Stimulated activated CD8-positive, alpha-beta memory T cell treated with anti-CD3 and anti-CD28 coated beads, Interleukin-15, amount 100 ng/mL, for 4 hours (primary cell): ENCODE results near the gene DRC3.
A peak's percentile ranks its signal among the peaks of the same experiment; 100 is the strongest.
"Not testable (repeated sequence)": the region's sequence is repeated elsewhere in the genome, so short reads cannot be mapped to it uniquely, and the experiment has no call there.

Experiments
- DNase-seq, 2 donors: peaks; one replicate each; pipeline ENCODE4 v3.0.0-alpha.2; 2020; ENCODE audit warnings: low read depth in 2 of 2

DRC3 gene

GRCh38 chr17:17972126-17972951, at the start of gene DRC3, which contains the start of gene TOM1L2:
TSS of gene DRC3 (plus strand) at chr17:17972862. CDS start at chr17:17977599, 4,737 bp downstream.
TSS of gene TOM1L2 (minus strand) at chr17:17972400. CDS start at chr17:17972313, 87 bp downstream.
- peak; percentile 99 to 100 for DNase-seq

DNA sequence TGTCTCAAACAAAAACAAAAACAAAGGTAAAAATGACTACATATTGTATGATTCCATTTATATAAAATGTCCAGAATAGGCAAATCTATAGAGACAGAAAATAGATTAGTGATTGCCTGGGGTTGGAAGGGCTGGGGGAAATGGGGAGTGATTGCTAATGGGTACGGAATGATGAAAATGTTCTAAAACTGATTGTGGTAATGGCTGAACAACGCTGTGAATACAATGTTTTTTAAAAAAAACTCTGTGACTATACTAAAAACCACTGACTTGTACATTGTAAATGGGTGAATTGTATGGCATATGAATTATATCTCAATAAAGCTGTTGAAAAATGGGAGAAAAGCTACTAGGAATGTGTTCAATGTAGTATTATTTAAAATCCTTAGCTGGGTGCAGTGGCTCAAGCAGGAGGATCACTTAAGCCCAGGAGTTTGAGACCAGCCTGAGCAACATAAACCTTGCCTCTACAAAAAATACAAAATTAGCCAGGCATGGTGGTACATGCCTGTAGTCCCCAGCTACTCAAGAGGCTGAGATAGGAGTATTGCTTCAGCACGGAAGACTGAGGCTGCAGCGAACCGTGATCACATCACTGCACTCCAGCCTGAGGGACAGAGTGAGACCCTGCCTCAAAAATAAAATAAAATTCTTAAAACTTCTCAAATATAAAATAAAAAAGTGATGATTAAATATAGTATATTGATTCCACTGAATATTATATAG, 48.4 kb upstream of the DRC3 start:
- DNase-seq, result no peak

- DNase-seq, result no peak
These were observed 47.8 kb upstream of the DRC3 start for GRCh38 chr17:17924857-17925250.

- DNase-seq, result no peak
These were observed 46.6 kb upstream of the DRC3 start for GRCh38 chr17:17926036-17926435.

DNA sequence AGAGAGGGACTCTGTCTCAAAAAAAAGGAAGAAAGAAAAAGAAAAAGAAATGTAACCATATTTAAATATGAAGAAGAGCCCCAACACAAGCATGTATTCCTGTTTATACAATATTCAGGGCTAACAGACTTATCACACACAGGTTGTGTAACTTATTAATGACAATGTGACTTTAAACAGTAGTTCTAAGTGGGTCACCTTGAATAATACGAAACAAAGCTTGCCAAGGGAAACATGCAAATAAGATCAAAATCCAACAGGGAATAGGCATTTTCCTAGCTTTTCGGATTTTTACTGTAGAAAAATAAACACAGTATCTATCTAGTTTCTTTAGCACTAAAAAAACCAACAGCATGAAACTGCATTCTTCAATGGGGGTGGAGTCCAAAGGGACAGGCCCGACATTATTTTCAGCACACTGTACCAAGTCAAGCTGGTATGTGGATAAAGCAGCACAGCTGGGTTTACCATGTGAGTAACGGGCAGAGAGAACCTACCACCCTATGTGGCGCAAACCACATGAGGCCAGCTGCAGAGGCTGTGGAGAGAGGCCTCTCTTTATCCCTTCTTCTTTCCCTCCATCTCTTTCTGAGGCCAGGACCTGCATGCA, 45.7 kb upstream of the DRC3 start:
- no peak for DNase-seq

- no peak for DNase-seq
These were observed 44.0 kb upstream of the DRC3 start for GRCh38 chr17:17928398-17929287.

- no peak for DNase-seq
These were observed 42.8 kb upstream of the DRC3 start for GRCh38 chr17:17929655-17930380.

DNA sequence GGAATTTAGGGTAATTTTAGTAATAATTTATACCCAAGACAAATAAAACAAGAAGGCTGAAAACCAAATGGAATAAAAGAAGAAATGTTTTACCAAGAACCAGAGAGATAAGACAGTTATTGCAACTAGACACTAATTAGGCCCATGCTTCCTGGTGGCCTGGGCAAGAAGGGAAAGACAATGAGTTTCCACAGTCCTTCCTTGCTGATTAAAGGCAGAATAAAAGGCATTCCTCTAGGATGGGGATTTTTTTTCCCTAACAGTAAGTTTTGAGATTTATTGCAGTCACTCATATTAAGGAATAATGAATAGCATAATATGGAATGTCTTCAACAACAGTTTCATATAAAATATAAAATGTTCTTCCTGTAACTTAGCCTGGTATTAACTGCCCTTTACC, 42.0 kb upstream of the DRC3 start:
- no peak for DNase-seq

DNA sequence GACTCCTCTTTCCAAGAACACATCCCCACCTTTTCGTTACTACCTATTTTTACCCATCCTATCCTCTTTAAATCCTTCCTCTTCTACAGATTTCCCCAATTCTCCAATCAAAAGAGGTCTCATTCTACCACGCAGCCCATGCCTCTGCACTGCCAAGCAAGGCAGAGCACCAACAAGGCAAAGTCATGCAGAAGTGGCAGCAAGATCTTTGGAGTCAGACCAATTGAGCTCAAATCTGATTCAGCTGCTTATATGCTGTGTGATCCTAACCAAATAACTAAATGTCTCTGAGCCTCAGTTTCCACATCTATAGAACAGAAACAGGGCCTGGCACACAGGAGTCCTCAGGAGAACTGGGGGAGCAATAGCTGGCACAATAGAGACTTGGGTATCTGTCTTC, 41.5 kb upstream of the DRC3 start:
- no peak for DNase-seq

- DNase-seq, result no peak
These were observed 38.9 kb upstream of the DRC3 start for GRCh38 chr17:17933775-17934174.

DNA sequence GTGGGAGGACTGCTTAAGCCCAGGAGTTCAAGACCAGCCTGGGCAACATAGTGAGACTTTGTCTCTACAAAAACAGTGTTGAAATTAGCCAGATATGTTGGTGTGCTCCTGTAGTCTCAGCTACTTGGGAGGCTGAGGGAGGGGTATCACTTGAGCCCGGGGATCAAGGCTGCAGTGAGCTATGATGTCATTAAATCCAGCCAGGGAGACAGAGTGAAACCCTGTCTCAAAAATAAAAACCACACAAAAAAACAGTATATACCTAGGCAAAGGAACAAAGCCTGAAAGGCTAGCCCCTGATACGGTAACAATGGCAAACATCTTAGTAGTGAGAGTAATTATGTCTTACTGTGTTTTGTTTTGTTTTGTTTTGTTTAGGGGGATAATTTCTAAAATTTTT, 38.4 kb upstream of the DRC3 start:
- DNase-seq, result no peak

DNA sequence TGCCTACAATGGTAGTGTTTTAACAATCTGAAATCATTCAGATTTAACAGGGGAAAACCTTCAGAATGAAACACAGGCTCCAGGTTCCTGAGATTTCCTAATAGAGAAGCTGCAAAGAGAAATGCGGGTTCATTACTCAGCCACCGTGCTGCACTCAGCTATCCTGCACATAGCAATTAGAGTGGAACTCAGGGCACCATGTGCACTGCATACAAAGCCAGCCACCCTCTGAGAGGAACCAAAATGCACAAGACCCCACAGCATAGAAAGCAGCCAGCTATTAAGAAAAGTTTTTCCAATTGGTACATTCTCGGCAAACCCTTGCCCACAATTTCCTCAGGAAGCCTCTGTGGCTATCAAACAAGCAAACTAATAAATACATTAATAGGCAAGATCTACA, 37.9 kb upstream of the DRC3 start:
- no peak for DNase-seq

GRCh38 chr17:17935321-17936271, 37.1 kb upstream of the DRC3 start:
- DNase-seq, result no peak

DNA sequence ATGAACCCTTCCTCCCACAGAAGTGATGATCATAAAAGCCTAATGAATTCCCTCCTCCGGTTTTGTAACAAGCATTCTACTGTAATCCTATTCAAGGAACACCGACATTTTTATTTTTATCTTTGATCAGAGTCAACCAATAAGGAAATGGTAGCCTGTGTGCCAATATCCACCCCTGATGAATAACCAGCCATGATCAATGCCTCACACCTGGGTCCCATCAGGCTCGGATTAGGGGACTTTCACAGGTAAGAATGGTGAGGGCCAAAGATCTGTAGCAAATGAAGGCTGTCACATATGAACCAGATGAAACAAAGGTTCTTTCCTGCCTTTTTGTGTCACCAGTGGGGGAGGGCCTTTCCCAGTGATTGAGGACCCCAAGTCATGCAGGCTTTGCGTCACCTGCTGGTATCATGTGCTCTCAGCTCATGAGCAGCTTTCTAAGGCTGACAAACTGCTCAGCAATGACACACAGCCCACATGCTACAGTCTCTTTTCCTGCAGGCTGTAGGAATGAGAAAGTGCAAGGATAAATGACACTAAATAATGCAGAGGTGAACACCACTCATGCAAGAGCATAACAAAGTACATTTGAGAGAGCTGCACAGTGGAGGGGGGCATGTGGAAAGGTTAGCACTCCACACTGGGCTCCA, 35.3 kb upstream of the DRC3 start:
- DNase-seq, result no peak

DNA sequence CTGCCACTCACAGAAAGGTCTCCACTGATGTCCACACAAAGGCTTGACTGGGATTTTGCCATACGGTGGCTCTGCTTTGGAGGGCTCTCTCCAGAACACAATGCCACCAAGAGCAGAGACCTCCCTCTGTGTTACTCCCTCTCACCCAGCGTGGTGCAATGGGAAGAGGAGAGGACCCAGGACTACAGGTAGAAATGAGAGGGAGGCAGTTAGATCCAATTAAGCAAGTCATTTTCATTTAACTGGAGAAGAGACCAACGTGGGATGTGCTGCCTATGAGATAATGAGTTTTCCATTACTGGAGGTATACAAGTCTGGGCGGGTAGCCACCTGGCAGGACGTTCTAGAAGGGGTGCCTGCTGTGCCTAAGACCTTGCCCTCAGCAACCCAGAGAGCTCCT, 34.7 kb upstream of the DRC3 start:
- no peak for DNase-seq

DNA sequence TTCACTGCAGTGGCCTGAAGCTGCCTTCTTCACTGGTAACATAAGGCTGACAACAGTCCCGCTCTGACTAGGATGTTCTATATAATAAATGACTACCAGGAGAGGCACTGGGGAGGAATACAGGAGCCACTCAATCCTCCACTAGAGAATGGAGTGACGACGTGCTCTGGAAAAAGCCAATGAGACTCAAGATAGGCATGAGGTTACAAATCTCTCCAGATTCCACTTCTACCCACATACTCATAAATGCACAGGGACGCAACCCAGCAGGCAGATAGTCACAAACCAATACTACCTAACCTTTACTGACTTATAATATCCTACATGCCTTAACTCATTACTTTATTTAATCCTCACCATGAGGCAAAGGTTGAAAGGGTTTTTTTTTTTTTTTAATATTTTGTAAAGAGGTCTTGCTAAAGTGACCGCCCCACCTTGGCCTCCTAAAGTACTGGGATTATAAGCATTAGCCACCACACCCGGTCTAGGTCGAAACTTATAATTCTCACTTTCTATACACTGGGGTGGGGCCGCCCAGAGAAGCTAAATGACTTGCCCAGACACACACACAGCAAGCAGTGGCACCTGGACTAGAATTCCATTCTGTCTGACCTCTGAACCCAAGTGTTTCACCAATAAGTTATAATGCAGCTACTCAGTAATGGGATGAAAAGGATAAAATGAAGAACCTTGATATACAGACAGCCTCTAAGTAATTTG, 34.1 kb upstream of the DRC3 start:
- DNase-seq, result no peak

DNA sequence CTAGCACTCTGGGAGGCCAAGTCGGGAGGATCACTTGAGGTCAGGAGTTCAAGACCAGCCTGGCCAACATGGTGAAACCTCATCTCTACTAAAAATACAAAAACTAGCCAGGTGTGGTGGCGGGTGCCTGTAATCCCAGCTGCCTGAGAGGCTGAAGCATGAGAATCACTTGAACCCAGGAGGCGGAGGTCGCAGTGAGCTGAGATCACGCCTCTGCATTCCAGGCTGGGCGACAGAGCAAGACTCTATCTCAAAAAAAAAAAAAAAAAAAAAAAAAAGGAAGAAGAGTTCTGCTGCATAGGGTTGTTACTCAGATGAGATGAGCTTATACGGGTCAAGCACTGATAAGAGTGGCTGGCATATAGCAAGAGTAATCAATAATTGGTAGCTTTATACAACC, 32.7 kb upstream of the DRC3 start:
- not testable (repeated sequence) for DNase-seq

GRCh38 chr17:17940441-17940911, 32.2 kb upstream of the DRC3 start:
- DNase-seq, result no peak
